ENCODE data around the gene FYB1. TPM values are rescaled to one million over a fixed set of nuclear protein-coding genes. Genes with fewer than 3 reads are reported as not detected.

FYB1 gene, protein sequence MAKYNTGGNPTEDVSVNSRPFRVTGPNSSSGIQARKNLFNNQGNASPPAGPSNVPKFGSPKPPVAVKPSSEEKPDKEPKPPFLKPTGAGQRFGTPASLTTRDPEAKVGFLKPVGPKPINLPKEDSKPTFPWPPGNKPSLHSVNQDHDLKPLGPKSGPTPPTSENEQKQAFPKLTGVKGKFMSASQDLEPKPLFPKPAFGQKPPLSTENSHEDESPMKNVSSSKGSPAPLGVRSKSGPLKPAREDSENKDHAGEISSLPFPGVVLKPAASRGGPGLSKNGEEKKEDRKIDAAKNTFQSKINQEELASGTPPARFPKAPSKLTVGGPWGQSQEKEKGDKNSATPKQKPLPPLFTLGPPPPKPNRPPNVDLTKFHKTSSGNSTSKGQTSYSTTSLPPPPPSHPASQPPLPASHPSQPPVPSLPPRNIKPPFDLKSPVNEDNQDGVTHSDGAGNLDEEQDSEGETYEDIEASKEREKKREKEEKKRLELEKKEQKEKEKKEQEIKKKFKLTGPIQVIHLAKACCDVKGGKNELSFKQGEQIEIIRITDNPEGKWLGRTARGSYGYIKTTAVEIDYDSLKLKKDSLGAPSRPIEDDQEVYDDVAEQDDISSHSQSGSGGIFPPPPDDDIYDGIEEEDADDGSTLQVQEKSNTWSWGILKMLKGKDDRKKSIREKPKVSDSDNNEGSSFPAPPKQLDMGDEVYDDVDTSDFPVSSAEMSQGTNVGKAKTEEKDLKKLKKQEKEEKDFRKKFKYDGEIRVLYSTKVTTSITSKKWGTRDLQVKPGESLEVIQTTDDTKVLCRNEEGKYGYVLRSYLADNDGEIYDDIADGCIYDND
- total RNA-seq (2021) (0.27 to 0.71 TPM (median 0.52 TPM) in 3 replicates), Bru-seq, nascent RNA (not detected)
- long read RNA-seq, experiment 1: 0 reads
- long read RNA-seq, experiment 2: 0 reads
- long read RNA-seq, experiment 3: 0 reads

DNA sequence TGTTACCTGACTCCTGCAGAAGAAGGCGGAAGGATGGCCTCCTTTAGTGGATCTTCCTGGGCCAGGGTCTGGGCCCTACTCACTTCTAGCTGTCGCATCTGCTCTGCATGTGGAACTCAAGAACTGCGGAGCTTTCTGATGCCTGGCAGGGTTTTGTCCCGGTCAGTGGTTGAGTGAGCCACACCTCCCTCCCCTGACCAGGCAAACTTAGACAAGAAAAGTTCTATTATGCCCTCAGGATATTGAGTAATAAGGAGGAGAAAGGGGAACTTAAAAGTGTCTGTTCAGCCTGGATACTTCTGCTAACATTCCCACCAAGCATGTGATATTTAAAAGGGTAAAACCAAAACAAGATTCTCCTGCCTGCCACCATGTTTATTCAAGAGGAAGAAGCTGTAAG is at the start of gene FYB1:
FYB1 (minus strand) TSS at position 127 of the 400 bp plus-strand sequence. CDS start 16,603 bp downstream, outside the sequence.
- no peak for DNase-seq (ENCODE audit: low spot score)
- H3K4me1 Mint-ChIP-seq: peaks cover 9% of the 10 kb centered on the region
- TF ChIP-seq SOX15 (CRISPR knock-in tag; IDR thresholded peaks at IDR 0.05) (no peak), FOXJ3 (CRISPR knock-in tag; IDR thresholded peaks at IDR 0.05; ENCODE audit: borderline replicate concordance) (no peak), RORB (CRISPR knock-in tag; IDR thresholded peaks at IDR 0.05) (no peak), ZNF416 (CRISPR knock-in tag; IDR thresholded peaks at IDR 0.05) (no peak), KAT7 (CRISPR knock-in tag; IDR thresholded peaks at IDR 0.05; ENCODE audit: borderline replicate concordance) (no peak)
- TF ChIP-seq, protein P1, sequence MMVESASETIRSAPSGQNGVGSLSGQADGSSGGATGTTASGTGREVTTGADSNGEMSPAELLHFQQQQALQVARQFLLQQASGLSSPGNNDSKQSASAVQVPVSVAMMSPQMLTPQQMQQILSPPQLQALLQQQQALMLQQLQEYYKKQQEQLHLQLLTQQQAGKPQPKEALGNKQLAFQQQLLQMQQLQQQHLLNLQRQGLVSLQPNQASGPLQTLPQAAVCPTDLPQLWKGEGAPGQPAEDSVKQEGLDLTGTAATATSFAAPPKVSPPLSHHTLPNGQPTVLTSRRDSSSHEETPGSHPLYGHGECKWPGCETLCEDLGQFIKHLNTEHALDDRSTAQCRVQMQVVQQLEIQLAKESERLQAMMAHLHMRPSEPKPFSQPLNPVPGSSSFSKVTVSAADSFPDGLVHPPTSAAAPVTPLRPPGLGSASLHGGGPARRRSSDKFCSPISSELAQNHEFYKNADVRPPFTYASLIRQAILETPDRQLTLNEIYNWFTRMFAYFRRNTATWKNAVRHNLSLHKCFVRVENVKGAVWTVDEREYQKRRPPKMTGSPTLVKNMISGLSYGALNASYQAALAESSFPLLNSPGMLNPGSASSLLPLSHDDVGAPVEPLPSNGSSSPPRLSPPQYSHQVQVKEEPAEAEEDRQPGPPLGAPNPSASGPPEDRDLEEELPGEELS (CRISPR knock-in tag; IDR thresholded peaks at IDR 0.05): no peak
- TF ChIP-seq, protein P2, sequence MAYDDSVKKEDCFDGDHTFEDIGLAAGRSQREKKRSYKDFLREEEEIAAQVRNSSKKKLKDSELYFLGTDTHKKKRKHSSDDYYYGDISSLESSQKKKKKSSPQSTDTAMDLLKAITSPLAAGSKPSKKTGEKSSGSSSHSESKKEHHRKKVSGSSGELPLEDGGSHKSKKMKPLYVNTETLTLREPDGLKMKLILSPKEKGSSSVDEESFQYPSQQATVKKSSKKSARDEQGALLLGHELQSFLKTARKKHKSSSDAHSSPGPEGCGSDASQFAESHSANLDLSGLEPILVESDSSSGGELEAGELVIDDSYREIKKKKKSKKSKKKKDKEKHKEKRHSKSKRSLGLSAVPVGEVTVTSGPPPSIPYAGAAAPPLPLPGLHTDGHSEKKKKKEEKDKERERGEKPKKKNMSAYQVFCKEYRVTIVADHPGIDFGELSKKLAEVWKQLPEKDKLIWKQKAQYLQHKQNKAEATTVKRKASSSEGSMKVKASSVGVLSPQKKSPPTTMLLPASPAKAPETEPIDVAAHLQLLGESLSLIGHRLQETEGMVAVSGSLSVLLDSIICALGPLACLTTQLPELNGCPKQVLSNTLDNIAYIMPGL (CRISPR knock-in tag; IDR thresholded peaks at IDR 0.05): no peak
- H3K9me3 Mint-ChIP-seq: no peaks in the 10 kb centered on the region
- no peak within 1 kb of the TSS for H3K4me3 Mint-ChIP-seq
- H3K27me3 Mint-ChIP-seq (ENCODE audit: low read depth): no peaks in the 10 kb centered on the region
- no peaks in the 10 kb centered on the region for H3K36me3 Mint-ChIP-seq
- no peak for ATAC-seq
- CTCF ChIA-PET: interaction anchor here (1.0 kb wide), 1 partner anchor 64 kb away, joined by 3 read pairs; no protein-coding TSS in a partner anchor
- no peak within 1 kb of the TSS for H3K27ac Mint-ChIP-seq
- POLR2A ChIA-PET: no interaction called here

DNA sequence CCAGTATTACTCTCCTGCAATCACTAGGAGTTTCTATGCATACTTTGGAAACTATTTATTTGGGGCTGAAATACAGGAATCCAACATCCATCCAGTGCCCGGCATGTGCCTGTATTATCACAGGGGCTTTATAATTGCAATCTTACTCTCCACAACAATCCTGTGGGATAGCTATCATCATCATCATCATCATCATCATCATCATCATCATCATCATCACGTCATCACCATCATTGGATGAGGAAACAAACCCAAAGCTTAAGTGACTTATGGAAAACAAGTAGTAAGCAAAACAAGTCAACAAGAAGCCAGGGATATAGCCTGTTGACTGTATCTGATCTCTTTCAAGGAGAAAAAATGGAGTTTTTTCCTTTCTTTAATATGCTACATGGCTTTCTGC is 47.8 kb upstream of the FYB1 start:
- no peaks in the 10 kb centered on the region for H3K36me3 Mint-ChIP-seq

More for the DNA sequence above, 47.8 kb upstream of the FYB1 start:
- DNase-seq (ENCODE audit: low spot score) (no peak), ATAC-seq (no peak)
- TF ChIP-seq TP53 (CRISPR knock-in tag; IDR thresholded peaks at IDR 0.05) (no peak), NFE2L1 (CRISPR knock-in tag; IDR thresholded peaks at IDR 0.05) (no peak), ZNF317 (CRISPR knock-in tag; IDR thresholded peaks at IDR 0.05; ENCODE audit: borderline replicate concordance, low read depth) (no peak)
- TF ChIP-seq, protein P3, sequence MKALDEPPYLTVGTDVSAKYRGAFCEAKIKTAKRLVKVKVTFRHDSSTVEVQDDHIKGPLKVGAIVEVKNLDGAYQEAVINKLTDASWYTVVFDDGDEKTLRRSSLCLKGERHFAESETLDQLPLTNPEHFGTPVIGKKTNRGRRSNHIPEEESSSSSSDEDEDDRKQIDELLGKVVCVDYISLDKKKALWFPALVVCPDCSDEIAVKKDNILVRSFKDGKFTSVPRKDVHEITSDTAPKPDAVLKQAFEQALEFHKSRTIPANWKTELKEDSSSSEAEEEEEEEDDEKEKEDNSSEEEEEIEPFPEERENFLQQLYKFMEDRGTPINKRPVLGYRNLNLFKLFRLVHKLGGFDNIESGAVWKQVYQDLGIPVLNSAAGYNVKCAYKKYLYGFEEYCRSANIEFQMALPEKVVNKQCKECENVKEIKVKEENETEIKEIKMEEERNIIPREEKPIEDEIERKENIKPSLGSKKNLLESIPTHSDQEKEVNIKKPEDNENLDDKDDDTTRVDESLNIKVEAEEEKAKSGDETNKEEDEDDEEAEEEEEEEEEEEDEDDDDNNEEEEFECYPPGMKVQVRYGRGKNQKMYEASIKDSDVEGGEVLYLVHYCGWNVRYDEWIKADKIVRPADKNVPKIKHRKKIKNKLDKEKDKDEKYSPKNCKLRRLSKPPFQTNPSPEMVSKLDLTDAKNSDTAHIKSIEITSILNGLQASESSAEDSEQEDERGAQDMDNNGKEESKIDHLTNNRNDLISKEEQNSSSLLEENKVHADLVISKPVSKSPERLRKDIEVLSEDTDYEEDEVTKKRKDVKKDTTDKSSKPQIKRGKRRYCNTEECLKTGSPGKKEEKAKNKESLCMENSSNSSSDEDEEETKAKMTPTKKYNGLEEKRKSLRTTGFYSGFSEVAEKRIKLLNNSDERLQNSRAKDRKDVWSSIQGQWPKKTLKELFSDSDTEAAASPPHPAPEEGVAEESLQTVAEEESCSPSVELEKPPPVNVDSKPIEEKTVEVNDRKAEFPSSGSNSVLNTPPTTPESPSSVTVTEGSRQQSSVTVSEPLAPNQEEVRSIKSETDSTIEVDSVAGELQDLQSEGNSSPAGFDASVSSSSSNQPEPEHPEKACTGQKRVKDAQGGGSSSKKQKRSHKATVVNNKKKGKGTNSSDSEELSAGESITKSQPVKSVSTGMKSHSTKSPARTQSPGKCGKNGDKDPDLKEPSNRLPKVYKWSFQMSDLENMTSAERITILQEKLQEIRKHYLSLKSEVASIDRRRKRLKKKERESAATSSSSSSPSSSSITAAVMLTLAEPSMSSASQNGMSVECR (CRISPR knock-in tag; IDR thresholded peaks at IDR 0.05; ENCODE audit: borderline replicate concordance): no peak
- H3K9me3 Mint-ChIP-seq: 0 out of 2 replicates have a peak, but pooled peaks cover 5% of the 10 kb centered on the region
- H3K4me1 Mint-ChIP-seq: no peaks in the 10 kb centered on the region
- no peaks in the 10 kb centered on the region for H3K27me3 Mint-ChIP-seq (ENCODE audit: low read depth)
- ChIA-PET CTCF (no interaction called here), POLR2A (no interaction called here)
- no peak overlapping the region for H3K27ac Mint-ChIP-seq
- no peak overlapping the region for H3K4me3 Mint-ChIP-seq

Measured in WTC11 (cell line).